ENCODE measurements around the gene DIDO1.
A peak's percentile ranks its signal among the peaks of the same experiment; 100 is the strongest.

The DIDO1 gene

DNA sequence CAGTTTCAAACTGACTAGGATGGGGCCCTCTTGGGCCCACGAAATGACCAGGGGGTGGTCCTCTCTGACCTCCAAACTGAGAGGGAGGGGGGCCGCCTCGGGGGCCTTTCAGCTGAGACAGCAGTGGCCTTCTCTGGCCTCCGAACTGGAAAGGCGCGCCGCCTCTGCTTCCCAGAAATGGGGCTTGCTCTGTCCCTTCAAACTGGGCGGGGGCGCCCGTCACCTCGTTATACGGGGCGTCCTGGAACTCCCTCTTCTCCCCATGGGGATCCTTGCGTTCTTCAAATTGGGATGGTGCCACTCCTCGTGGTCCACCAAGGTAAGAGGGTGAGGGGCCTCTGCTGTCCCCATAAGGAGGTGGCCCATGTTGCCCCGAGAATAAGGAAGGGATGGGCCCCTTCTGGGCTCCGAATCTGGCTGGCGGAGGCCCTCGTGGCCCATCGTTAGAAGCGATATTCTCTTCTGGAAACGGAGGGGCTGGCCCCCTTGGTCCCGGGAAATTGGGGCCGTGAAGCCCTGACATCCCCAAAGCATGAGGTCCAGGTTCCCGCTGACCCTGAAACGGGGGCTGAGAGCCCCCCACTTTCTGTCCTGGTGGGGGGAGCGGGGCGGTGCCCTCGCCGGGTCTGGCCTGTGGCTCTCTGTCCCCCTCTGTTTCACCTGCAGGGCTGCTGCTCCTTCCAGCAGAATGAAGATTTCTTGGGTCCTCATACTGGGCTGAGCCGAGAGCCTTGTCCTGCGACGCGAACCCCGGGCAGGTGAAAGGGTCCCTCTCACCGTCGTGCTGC, 46.0 kb downstream of the DIDO1 start:
- DNase-seq (ENCODE audit: low read depth in 3 of 3) = no peak

DNA sequence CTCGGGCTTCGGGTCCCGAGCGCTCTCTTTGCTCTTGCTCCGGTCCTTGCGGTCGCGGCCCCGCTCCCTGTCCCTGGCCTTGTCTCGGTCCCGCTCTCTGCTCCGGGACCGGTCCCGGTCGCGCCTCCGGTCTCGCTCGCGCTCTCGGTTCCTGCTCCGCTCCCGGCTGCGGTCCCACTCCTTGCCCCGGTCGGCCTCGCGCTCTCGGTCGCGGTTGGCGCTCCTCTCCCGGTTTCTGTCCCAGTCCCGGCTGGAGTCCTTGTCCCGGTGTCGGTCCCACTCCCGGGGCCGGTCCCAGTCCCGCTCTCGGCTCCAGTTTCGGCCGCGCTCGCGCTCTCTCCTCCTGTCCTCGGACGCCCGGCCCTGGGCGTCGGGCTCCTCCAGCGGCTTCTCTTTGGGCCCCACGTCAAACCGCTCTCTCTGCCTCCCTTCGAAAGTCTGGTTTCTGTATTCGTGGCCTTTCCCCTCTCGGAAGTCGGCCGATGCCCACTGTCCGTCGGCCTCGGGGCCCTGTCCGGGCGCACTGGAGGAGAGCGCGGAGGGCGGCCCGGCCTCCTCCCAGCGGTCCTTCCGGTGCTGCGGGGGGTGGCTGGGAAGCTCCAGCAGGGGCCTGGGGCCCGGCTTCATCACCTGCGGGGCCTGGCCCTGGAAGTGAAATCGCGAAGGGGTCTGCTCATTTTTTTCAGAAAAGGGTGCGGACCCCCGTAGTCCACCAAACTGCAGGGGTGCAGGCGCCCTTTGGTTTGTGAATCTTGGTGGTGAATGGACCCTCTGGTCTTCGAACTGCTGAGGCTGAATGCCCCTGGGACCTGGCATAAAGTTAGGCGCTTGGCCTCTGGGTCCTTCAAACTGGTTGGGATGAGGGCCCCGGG, 46.8 kb downstream of the DIDO1 start:
- no peak for DNase-seq (ENCODE audit: low read depth in 3 of 3)

DNA sequence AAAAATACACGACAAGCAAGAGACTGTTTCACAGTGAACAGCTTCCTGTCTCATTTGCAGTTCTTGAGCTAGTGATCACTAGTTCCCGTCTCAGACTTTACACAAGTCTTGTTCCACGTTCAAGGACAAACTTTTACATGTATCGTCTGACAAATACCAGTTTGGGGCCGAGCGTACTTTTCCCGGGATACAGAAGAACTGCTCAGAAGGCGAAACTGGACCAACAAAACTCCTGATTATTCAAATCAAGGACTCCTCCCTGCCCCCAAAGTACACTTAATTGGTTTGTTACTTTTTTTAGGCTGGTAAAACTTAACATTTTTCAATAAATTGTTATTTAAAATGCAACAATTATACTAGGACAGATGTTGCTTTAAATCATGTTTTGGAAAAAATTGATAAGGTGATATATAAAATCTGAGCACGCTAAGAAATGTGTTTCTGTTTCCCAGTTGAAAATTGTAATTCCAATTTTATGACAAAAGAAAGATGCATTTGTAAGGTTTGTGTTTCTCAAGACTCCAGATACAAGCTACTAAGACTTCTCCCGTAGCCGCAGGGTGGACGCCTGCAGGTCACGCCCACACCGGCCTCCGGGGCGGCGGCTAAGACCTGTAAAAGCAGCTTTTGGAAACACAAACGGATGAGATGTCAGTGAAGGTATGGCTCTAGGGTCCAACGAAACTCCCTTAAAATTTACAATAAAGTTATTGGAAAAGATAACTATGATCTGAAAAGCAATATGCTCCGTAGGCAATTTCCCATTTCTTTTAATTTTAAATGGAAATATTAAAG, 47.9 kb downstream of the DIDO1 start:
- no peak for DNase-seq (ENCODE audit: low read depth in 3 of 3)

DNA sequence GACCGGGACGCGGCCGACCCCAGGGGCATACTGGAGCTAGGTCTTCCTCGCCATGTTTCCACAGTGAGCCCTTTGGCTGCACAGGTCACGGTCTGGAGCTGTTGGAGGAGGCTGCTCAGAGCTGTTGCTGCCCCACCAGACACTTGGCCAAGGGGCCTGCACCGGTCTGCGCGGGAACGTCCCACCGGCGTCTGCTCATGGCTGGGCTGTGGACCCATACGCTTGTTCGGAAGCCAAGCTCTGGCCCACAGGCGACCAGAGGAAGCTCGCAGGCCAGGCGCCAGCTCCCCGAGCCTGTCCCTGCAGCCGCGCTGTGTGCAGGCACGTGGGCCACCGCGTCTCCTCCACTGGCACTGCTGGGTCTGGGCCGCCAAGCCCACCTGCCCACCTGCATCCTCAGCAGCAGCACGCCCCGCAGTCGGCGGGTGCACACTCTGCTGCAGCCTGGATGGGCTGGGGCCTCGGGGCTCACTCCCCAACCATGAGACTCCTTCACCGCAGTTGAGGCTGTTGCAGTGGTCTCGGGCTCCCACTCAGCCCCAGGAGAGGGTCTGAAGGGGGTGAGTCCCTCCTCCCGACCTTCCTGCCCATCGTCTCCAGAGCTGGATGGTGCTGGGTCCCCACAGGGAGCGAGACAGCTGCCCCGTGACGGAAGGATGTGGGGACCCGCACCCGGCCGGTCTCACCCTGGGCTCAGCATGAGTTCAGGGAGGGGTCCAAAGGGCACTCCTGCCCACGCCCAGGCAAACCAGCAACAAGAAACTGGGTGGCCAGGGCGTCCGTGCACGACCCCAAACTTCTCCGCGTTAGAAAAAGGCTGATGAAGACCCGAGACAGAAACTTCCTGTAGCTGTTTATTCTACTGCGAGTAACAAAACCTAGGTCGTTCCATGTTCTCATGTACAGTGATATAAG, 49.1 kb downstream of the DIDO1 start:
- no peak for DNase-seq (ENCODE audit: low read depth in 3 of 3)

DNA sequence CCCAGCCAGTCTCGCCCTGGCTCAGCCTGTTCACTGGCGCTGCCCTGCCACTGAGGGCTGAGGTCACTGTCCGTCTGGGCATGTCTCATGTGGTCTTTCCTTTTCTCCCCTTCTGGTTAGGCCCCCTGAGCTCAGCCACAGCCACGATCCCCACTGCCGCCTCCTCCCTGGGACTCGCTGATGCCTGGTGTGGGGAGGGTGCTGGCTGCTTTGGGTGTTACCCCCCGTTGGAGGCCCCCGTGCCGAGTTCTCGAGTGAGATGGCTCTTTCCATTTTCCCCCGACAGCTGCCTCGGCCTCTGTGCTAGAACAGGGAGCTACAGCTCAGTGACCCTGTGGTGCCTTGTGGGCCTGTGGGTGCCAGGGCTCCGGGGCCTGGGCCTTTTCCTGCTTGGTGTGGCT, 49.8 kb downstream of the DIDO1 start:
- DNase-seq (ENCODE audit: low read depth in 3 of 3) = no peak

DNA sequence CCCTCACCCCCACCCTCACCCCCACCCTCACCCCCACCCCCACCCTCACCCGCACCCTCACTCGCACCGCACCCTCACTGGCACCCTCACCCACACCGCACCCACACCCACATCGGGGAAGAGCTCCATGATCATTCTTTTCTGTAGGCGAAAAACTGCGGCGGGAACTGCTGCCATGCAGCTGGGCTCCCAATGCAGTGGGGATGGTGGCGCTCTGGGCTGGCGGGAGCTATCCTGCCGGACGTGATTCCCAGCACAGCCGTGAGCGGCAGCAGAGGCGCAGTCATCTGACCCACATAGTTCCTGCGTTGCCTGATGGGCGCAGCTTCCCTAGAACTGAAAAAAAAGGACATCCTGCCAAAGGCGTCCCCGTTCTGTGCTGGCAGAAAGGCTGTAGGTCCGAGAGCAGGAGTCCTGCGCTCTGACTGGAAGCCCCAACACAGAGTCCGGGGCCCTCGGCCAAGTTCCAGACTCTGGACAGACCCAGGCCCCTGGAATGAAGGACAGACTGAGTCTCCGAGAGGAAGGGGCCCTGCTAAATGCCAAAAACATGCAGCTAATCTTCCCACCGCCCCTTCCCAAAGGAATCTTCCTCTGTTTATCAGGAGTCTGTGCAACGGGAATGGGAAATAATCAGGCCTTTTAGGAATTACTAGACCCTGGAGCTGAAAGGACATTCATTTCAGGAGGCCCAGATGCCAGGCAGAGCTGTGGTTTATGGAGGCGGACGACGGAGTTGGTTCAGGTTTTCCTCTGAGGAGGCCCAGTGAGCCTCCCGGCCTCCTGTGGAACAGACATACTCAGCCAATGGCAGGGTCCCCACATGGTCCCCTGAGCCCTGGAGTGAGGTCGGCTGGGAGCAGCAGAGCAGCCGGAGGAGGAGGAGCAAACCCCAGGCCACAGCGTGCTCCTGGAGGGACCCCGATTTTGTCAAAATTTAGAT, 50.6 kb downstream of the DIDO1 start:
- DNase-seq (ENCODE audit: low read depth in 3 of 3) = no peak

DNA sequence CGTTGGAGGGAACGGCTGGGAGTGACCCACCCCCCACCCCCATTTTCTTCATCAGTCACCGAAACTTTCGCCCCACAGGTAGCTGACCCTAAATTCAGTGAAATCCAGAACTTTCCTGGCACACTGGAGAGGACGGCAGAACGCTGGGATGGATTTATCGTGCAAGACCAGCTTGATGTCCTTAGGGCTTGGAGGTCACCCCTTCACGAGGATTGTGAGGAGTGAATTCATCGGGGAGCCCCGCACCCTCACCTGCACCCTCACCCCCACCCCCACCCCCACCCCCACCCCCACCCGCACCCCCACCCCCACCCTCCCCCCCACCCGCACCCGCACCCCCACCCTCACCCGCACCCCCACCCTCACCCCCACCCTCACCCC, 51.4 kb downstream of the DIDO1 start:
- DNase-seq (ENCODE audit: low read depth in 3 of 3) = no peak

DNA sequence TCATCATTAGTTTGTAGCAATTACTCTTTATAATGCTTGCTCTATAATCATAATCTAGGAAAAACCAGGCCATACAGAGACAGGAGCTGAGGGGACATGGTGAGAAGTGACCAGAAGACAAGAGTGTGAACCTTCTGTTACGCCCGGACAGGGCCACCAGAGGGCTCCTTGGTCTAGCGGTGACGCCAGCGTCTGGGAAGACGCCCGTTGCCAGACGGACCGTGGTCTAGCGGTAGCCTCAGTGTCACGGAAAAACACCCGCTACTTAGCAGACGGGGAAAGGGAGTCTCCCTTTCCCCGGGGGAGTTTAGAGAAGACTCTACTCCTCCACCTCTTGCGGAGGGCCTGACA, 52.6 kb downstream of the DIDO1 start:
- peak in 1 of 3 experiments; percentile 27 for DNase-seq (ENCODE audit: low read depth in 3 of 3)

DNA sequence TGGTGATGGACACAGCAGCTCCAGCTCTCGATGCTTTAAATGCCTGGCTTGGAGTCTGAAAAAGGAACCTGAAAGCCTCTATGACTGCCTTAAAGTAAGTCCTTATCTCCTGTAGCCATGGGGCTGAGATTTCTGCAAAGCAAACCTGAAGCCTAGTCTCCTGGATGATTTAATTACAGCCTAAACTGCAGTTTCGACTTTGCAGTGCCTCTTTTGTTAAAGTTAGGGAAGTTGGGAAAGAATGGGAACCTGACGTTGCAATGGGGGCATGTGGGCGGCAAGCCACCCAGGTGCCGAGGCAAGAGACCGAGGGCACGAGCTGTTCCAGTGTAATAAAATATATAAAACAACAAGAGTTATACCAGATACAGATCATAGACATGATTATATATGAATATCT, 53.0 kb downstream of the DIDO1 start:
- DNase-seq (ENCODE audit: low read depth in 3 of 3) = no peak

DNA sequence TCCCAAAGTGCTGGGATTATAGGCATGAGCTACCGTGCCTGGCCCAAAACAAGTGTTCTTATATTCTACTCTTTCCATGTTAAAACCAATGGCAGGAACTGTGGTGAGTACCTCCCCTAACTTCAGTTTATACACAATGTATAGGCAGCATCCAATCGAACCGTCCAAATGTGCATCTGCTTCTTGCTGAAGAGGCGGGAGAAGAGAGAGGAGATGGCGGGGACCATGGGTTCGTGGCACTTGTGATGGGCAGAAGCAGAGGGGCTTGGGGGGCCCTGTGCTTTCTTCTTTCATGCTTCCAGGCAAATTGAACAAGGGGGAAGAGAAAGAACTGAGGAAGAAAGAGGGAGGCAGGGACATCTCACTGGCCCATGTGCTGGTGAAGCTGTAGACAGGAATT, 53.4 kb downstream of the DIDO1 start:
- no peak for DNase-seq (ENCODE audit: low read depth in 3 of 3)

DNA sequence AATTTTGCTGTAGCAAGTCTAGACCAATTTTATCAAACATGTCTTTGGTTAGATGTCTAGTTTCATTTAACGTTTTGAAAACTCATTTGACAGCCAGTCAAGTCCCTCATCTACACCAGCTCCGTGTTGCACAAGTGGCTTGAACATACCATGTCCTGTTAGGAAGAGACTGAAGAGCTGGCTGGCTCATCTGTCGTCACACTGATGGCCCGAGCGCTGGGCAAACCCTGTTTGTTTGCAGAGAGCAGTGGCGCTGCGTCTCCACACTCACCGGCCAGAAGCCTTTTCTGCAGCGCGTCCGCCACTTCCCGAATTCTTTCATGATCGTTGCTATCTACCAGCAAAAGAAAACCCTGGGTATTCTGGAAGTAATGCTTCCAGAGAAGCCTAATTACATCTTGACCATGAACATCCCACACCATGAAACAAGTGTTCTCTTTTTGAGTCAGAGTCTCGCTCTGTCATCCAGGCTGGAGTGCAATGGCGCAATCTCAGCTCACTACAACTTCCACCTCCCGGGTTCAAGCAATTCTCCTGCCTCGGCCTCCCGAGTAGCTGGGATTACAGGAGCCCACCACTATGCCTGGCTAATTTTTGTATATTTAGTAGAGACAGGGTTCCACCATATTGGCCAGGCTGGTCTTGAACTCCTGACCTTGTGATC, 54.0 kb downstream of the DIDO1 start:
- no peak for DNase-seq (ENCODE audit: low read depth in 3 of 3)

DNA sequence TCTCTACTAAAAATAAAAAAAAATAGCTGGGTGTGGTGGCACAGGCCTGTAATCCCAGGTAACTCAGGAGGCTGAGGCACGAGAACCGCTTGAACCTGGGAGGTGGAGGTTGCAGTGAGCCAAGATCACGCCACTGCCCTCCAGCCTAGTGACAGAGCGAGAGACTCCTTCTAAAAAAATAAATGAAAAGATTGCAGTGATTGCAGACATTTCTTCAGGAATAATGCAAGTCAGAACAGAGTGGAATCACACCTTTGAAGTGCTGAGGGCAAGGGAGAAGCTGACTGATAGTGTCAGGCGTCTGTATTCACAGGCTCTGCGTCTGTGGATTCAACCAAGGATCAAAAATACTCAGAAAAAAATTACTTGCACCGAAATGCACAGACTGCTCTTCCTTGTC, 62.1 kb downstream of the DIDO1 start:
- DNase-seq (ENCODE audit: low read depth in 3 of 3) = no peak

DNA sequence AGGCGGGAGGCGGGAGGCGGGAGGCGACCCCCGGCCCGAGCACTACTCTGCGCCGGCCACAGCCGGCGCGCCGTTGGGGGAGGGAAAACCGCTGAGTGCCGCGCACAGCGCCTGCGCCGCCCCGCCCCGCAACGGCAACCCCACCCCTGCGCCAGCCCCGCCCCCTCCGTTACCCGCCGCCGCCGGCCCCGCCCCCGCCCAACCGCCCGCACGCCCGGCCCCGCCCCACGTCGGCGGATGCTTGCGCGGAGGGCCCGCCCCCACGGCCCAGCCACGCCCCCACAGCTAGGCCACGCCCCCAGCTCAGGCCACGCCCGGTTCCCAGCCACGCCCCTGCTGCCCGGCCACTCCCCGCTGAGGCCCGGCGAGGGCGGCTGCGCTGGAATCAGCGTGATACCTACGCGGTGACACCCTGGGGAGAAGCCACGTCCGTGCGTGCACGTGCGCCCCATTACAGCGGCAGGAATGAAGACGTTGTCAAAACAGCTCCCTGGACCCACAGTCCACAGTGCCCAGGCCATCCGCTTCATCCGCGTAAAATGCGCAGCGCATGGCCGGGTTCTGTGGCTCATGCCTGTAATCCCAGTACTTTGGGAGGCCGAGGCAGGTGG, 64.5 kb downstream of the DIDO1 start, which contains the start of gene TCFL5:
Gene TCFL5, minus strand, starts transcription at position 97 of the 611 bp plus-strand sequence. CDS start 152 bp downstream, outside the sequence.
- peak; percentile 84 to 93 (median 86) for DNase-seq (ENCODE audit: low read depth in 3 of 3)

DNA sequence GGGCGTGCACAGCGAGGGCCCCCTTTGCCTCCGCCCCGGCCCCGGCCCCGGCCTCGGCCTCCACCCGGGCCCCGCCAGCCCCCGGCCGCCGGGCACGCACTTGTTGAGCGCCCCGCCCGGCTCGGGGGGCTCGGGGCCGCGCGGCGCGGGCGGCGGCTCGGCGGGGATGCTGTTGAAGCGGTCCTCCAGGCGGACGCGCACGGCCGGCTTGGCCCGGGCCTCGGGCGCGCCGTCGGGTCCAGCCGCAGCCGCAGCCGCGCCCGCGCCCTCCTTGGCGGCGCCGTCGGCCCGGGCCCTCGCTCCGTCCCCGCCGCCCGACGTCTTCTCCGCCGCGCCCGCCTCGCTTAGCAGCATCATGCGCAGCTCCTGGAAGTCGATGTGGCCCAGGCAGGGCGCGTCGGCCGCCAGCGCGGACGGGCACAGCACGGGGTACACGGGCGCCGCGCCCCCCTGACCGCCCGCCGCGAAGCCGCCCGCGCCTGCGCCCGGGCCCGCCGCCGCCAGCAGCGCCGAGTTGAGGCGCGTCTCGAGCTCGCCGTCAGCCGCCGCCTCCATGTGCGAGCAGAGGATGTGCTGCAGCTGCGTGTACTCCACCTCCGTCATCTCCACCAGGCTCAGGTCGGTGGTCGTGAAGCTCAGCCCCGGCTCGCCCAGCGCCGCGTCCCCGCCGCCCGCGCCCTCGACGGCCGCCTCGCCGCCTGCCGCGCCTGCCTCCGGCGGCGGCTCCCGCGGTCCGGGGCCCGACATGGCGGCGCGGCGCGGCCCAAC, 65.2 kb downstream of the DIDO1 start:
- no peak for DNase-seq (ENCODE audit: low read depth in 3 of 3)

DNA sequence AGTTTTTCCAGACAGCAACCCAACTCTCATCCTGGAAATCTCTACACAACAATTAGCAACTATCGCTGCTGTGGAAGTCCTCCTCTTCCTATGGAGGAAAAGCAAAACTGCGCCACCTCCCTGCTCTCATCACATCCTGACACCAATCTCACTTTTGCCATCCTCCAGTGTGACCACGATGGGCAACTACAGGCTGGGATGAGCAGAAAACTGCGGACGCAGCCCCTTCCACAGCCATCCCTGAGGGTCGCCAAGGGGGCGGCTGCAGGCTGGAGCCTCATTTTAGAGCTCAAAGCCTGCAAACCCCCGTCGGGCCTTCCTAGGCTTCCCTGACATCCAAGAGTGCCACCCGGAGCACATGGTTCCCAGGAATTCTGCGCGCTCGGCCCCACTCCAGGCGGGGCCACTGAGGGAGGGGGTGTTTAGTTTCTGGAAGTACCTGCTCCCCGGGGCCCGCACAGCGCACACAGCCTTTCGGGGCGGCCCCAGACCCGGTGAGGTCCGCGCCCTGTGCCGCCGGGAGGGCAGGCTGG, 65.8 kb downstream of the DIDO1 start:
- no peak for DNase-seq (ENCODE audit: low read depth in 3 of 3)

DNA sequence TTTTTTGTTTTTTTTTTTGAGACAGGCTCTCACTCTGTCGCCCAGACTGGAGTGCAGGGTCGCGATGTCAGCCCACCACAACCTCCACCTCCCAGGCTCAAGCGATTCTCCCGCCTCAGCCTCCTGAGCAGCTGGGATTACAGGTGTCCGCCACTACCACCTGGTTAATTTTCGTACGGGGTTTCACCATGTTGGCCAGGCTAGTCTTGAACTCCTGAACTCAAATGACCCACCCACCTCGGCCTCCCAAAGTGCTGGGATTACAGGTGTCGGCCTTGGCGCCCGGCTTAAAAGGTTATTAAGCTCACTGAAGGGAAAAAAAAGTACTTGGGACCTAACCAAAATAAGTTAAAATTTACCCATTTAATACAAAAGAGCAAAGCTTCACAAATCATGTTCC, 66.6 kb downstream of the DIDO1 start:
- no peak for DNase-seq (ENCODE audit: low read depth in 3 of 3)

DNA sequence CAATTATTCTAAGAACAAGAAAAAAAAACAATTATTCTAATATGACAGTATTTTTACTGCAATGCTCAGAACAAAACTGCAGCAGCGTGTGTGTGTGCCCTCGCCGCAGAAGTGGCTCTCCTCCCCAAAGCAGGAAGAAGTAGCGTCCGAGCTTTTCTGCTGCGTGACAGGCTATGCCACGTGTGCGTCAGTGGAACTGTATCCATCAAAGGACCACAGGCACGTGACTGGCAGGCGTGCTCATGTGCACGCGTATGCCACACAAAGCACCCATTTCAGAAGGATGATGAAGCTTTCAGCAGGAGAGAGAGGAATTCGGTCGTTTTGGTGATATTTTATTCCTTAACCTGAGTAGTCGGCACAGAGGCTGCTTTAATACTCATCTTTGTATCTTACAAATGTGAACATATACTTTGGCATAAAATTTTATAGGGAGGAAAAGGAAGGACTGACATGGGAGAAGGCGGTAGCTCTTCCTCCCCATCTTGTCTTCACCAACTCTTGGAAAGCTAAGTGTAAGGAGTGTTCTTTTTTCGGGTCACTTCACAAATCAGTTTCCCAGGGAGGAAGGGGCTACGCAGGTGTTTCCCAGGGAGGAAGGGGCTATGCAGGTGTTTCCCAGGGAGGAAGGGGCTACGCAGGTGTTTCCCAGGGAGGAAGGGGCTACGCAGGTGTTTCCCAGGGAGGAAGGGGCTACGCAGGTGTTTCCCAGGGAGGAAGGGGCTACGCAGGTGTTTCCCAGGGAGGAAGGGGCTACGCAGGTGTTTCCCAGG, 68.1 kb downstream of the DIDO1 start:
- no peak for DNase-seq (ENCODE audit: low read depth in 3 of 3)

All from stimulated activated CD4-positive, alpha-beta T cell treated with anti-CD3 and anti-CD28 coated beads, TNF-alpha, amount 100 ng/mL, for 24 hours (primary cell).